NCI-H1417 (cell line): Measurements from ENCODE around the gene PDCL3.

ENCODE experiments used
- DNase-seq, 3 experiments: peaks; one replicate each; lab custom pipeline; 2025; lab: John Stamatoyannopoulos, UW

PDCL3 gene

DNA sequence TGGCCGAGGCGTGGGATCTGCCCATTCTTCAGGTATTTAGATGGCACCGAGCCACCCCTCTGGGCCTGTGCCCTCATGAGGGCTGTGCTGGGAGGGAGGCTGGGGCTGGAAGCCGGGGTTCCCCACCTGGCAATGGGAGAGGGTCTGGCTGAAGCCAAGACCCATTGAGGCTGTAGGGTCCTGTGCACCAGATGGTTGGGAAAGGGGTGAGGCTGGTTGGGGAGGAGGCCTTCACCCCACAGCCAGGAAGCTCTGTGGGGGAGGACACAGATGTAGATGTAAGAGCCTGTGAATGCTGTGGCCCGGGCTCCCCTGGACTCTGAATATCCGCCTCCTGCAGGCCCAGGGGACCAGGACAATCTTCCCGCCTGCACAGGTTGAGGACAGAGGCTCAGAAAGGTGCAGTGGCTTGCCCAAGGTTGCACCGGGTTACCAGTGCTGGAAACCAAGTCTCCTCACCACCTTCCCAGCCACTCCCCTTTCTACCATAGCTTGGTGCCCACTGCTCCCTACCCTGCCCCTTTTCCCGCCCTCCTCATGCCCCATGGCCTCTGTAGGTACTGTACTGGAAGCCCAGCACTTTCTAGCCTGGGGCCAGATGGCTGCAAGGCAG, 49.7 kb downstream of the PDCL3 start:
- DNase-seq, result no peak

DNA sequence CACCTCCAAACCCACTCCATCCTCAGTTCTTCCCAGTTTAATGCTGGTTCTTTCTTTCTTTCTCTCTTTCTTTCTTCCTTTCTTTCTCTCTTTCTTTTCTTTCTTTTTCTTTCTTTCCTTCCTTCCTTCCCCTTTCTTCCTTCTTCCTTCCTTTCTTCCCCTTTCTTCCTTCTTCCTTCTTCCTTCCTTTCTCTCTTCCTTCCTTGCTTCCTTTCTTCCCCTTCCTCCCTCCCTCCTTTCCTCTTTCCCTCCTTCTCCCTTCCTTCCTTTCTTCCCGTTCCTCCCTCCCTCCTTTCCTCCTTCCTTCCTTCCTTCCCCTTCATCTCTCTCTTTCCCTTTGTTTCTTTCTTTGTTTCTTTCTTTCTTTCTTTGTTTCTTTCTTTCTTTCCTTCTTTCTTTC, 50.9 kb downstream of the PDCL3 start:
- no peak for DNase-seq

DNA sequence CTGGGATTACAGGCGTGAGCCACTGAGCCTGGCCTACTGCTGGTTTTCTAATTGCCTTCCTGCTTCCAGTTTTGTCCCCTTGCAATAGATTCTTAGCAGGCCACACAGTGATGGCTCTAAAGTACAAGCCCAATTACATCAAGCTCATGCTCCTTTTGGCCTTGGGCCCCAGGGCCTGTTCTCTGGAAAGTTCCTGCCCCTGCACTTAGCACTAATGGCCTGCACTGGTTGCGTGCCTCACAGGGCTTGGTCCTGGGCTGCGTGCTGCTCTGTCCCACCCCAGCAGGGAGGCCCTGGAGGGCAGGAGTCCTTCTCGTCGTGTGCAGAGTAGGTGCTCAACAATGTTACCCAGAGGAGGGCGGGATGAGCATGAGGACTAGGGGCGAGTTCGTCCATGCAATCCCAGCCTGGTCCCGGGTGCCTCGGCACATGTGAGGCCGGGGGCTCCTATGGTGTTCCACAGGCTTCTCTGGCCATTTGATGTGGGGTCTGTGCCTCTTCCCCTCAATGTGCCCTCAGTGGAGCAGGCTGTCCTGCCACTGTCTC, 51.7 kb downstream of the PDCL3 start:
- no peak for DNase-seq

DNA sequence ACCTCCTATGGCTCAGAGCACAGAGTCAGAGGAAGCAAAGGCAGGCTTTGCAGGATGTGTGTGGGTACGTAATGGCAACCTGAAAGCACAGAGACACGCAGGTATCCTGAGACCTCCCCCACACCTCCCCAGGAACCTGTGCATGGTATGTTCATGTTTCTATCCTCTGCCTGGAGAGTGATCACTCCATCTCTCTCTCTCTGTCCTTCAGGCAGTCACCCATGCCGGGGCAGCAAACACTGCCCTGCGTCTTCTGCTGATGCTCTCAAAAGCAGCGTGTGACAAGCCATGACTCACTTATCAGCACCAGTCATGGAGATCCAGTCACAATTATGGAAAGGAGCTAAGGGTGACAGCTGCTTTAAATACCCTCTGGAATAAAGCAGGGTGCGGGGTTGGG, 52.7 kb downstream of the PDCL3 start:
- DNase-seq, result no peak

GRCh38 chr2:100615886-100616285, 53.1 kb downstream of the PDCL3 start:
- no peak for DNase-seq

GRCh38 chr2:100616841-100617390, 54.1 kb downstream of the PDCL3 start:
- no peak for DNase-seq

DNA sequence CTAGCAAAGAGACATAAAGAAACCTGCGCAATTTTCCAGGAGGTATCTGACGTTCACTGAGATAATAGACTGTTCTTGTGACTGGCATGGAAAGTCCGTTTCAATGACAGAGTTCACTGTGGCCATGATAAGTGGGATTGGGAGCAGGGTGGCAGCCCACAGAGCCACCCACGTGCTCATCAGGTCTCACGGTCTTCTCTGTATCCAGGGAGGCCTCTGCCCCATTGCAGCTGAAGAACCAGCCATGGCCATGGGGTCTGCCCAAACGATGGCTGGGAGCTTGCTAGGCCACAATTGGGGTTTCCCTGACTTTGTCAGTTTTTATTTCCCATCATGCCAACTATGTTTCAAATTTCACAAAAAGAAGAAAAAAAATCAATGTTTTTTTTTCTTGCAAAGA, 57.2 kb downstream of the PDCL3 start:
- no peak for DNase-seq

DNA sequence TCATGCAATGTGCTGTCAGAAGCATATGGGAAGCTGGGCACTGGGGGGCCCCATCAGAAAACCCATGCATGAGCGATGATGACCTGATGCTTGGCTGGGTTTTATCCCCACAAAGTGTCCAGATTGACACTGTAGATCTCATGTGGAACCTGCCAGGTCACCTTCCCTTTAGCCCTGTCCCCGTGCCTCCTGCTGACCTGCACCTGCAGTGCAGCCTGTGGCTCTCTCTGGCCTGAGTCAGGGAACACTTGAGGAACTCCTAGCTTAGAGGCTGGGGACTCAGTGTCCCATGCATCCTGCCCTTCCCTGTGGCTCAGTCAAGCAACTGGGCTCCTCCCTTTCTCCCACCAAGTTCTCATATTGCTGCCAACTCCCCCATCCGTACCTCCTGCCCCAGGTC, 57.7 kb downstream of the PDCL3 start:
- DNase-seq, result no peak

GRCh38 chr2:100621371-100621951, 58.7 kb downstream of the PDCL3 start:
- no peak for DNase-seq

- no peak for DNase-seq
These were observed 60.4 kb downstream of the PDCL3 start for GRCh38 chr2:100623033-100623715.

DNA sequence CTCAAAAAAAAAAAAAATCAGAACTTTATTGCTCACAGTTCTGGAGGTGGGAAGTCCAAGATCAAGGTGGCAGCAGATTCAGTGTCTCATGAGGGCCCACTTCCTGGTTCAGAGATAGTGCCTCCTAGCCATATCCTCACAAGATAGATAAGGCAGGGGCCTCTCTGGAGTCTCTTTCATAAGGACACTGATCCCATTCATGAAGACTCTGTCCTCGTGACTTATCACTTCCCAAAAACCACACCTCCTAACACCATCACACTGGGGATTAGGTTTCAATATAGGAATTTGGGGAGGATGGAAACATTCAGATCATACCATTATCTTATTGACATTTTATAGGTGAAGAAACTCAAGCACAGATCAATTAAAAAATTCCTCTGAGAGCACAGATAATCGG, 61.1 kb downstream of the PDCL3 start:
- no peak for DNase-seq

- no peak for DNase-seq
These were observed 61.7 kb downstream of the PDCL3 start for GRCh38 chr2:100624536-100624935.

DNA sequence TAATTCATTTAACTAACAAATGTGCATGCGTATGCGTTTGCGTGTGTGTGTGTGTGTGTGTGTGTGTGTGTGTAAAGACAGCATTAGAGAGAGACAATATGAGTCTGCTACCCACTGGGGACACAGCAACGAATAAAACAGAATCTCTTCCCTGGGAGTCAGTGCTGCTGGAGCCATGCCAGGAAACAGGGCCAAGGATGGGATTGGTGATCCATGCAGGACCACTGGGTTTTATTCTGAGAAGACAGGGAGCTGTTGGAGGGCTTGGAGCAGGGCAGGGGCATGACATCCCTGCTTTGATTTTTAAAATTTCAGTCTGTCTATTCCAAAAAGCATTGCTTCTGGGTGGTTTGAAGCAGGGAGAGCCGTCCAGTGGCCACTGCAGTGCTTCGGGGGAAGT, 62.9 kb downstream of the PDCL3 start:
- no peak for DNase-seq
